GM23338 (cell line): ENCODE results near the gene AP1M1. TPM values are rescaled to one million over a fixed set of nuclear protein-coding genes. Genes with fewer than 3 reads are reported as not detected.

Experiments
- ATAC-seq: fragments of 200-7000 bp; cut with Tn5 transposase; 3 replicates; pipeline ENCODE4 v1.9.1; 2020
- DNase-seq: peaks from one replicate; pipeline ENCODE4 v3.0.0-alpha.2; 2015; ENCODE audit warnings: low spot score
- H2AFZ ChIP-seq: fragments of 200-600 bp; sonication (generic); 2 replicates; pipeline ENCODE4 v1.8.0; 2016; ENCODE audit warnings: antibody characterized with exemption, mild to moderate bottlenecking, moderate library complexity
- H3F3A ChIP-seq: fragments of 200-600 bp; sonication (generic); replicated peaks from 2 replicates; pipeline ENCODE4 v1.8.0; 2017; ENCODE audit warnings: antibody characterized with exemption, mixed run types, low read depth
- H3K27ac ChIP-seq: fragments of 200-600 bp; sonication (generic); 2 replicates; pipeline ENCODE4 v1.6.1; 2016; ENCODE audit warnings: low read depth
- H3K27me3 ChIP-seq: fragments of 200-600 bp; sonication (generic); 2 replicates; pipeline ENCODE4 v1.8.0; 2016; ENCODE audit warnings: mild to moderate bottlenecking, mixed run types, moderate library complexity; ENCODE audit not compliant: insufficient read depth
- H3K36me3 ChIP-seq: fragments of 200-600 bp; sonication (generic); 2 replicates; pipeline ENCODE4 v1.8.0; 2016; ENCODE audit warnings: mild to moderate bottlenecking; ENCODE audit not compliant: insufficient read depth
- H3K4me1 ChIP-seq: fragments of 200-600 bp; sonication (generic); 2 replicates; pipeline ENCODE4 v1.8.0; 2016; ENCODE audit warnings: mild to moderate bottlenecking, moderate library complexity; ENCODE audit not compliant: insufficient read depth
- H3K4me2 ChIP-seq: fragments of 200-600 bp; sonication (generic); 2 replicates; pipeline ENCODE4 v1.7.1; 2017; ENCODE audit warnings: mixed run types
- H3K4me3 ChIP-seq: fragments of 200-600 bp; sonication (generic); 2 replicates; pipeline ENCODE4 v1.6.1; 2016; ENCODE audit warnings: mixed run types
- H3K79me2 ChIP-seq: fragments of 200-600 bp; sonication (generic); replicated peaks from 2 replicates; pipeline ENCODE4 v1.8.0; 2017; ENCODE audit warnings: mild to moderate bottlenecking; ENCODE audit not compliant: insufficient read depth
- H3K9me2 ChIP-seq: fragments of 200-600 bp; sonication (generic); 2 replicates; pipeline ENCODE4 v1.8.0; 2017; ENCODE audit not compliant: insufficient read depth
- H4K20me1 ChIP-seq: fragments of 200-600 bp; sonication (generic); replicated peaks from 2 replicates; pipeline ENCODE4 v1.8.0; 2017; ENCODE audit warnings: mild to moderate bottlenecking; ENCODE audit not compliant: insufficient read depth
- H3K27ac Mint-ChIP-seq: 2 replicates; pipeline ENCODE4 v1.8.0; 2020; ENCODE audit warnings: inconsistent platforms, mild to moderate bottlenecking, moderate library complexity, mixed read lengths
- H3K27me3 Mint-ChIP-seq: 3 replicates; pipeline ENCODE4 v1.8.0; 2022; ENCODE audit warnings: low read depth, mild to moderate bottlenecking, moderate library complexity, mixed read lengths, inconsistent platforms; ENCODE audit not compliant: insufficient read depth, poor library complexity
- H3K36me3 Mint-ChIP-seq: 3 replicates; pipeline ENCODE4 v1.8.0; 2021; ENCODE audit warnings: low read depth, mild to moderate bottlenecking, inconsistent platforms, moderate library complexity, mixed read lengths
- H3K4me1 Mint-ChIP-seq: 3 replicates; pipeline ENCODE4 v1.8.0; 2020; ENCODE audit warnings: mild to moderate bottlenecking, inconsistent platforms, mixed read lengths
- H3K4me3 Mint-ChIP-seq: 3 replicates; pipeline ENCODE4 v1.8.0; 2021; ENCODE audit warnings: moderate library complexity, mild to moderate bottlenecking, inconsistent platforms, mixed read lengths
- H3K9me3 Mint-ChIP-seq: 3 replicates; pipeline ENCODE4 v1.8.0; 2020; ENCODE audit warnings: moderate library complexity, mild to moderate bottlenecking, inconsistent platforms, mixed read lengths
- CREB1 ChIP-seq: fragments of 250-450 bp; sonication (Bioruptor Pico); IDR thresholded peaks from 2 replicates; pipeline ENCODE4 v1.5.0; 2020; ENCODE audit warnings: low read depth, mild to moderate bottlenecking, moderate library complexity
- CTCF ChIP-seq, 2 experiments: fragments of 200-600 bp in 1 of 2; sonication (generic) in 1 of 2; conservative IDR thresholded peaks; 2 replicates each; pipeline versions ENCODE4 v1.5.1 to v1.6.1; 2016 to 2017; ENCODE audit warnings: antibody characterized with exemption in 2 of 2, low read depth in 2 of 2, mild to moderate bottlenecking in 2 of 2, moderate library complexity in 1 of 2
- ETS1 ChIP-seq: IDR thresholded peaks from 2 replicates; pipeline ENCODE4 v1.6.1; 2016; ENCODE audit warnings: antibody characterized with exemption
- EZH2 ChIP-seq: fragments of 200-600 bp; sonication (generic); IDR thresholded peaks from one replicate; pipeline ENCODE4 v1.8.0; 2017; ENCODE audit warnings: antibody characterized with exemption, mild to moderate bottlenecking, low read depth; ENCODE audit not compliant: unreplicated experiment
- EZH2phosphoT487 ChIP-seq: fragments of 200-600 bp; sonication (generic); IDR thresholded peaks from one replicate; pipeline ENCODE4 v1.8.1; 2018; ENCODE audit warnings: antibody characterized with exemption; ENCODE audit not compliant: unreplicated experiment
- JUNB ChIP-seq: IDR thresholded peaks from one replicate; pipeline ENCODE4 v1.6.1; 2016; ENCODE audit warnings: antibody characterized with exemption; ENCODE audit not compliant: unreplicated experiment
- POLR2AphosphoS5 ChIP-seq: IDR thresholded peaks from 2 replicates; pipeline ENCODE4 v1.6.1; 2016; ENCODE audit warnings: antibody characterized with exemption, low read depth
- REST ChIP-seq: IDR thresholded peaks from one replicate; pipeline ENCODE4 v1.6.1; 2018; ENCODE audit warnings: antibody characterized with exemption; ENCODE audit not compliant: unreplicated experiment
- STAT1 ChIP-seq: IDR thresholded peaks from one replicate; pipeline ENCODE4 v1.6.1; 2016; ENCODE audit warnings: antibody characterized with exemption; ENCODE audit not compliant: unreplicated experiment
- ZNF114 ChIP-seq: fragments of 250-450 bp; sonication (Bioruptor Pico); IDR thresholded peaks from 2 replicates; pipeline ENCODE4 v1.5.0; 2020; ENCODE audit warnings: mild to moderate bottlenecking, moderate library complexity
- ZNF331 ChIP-seq: fragments of 250-450 bp; sonication (Bioruptor Pico); IDR thresholded peaks from 2 replicates; pipeline ENCODE4 v1.5.0; 2020; ENCODE audit warnings: low read depth, mild to moderate bottlenecking, moderate library complexity
- polyA plus RNA-seq: library from polyadenylated mRNA; unstranded; fragments of >200 nt; fragmentation: Nextera tagmentation; extraction: Ambion mirVana; gene quantifications from 2 replicates; pipeline ENCODE4 v1.2.1, GENCODE V29; 2016
- total RNA-seq: library from RNA; depleted of rRNA; stranded (reverse); fragments of >200 nt; shearing (Covaris generic); gene quantifications from 2 replicates; pipeline ENCODE4 v1.2.3, GENCODE V29; 2014

AP1M1 gene
- total and polyA plus RNA-seq, 2 experiments from 2014 or later = 22.0 to 32.0 TPM

- TF ChIP-seq POLR2AphosphoS5 = no peak
- TF ChIP-seq REST = no peak
- TF ChIP-seq ZNF331 (CRISPR knock-in tag) = no peak
- no peak for TF ChIP-seq EZH2phosphoT487
- no peak for TF ChIP-seq ETS1
- no peak for TF ChIP-seq ZNF114 (CRISPR knock-in tag)
- TF ChIP-seq CREB1 = no peak
- no peak for TF ChIP-seq JUNB
- Histone ChIP-seq H3K4me3 (no peak overlapping the region), H3K27me3 (no peaks in the 10 kb centered on the region), H3K9me2 (no peaks in the 10 kb centered on the region), H3F3A (no peaks in the 10 kb centered on the region), H3K4me2 (no peak overlapping the region), H2AFZ (no peak overlapping the region), H3K36me3 (no peaks in the 10 kb centered on the region), H3K4me1 (no peaks in the 10 kb centered on the region), H3K27ac (no peak overlapping the region), H4K20me1 (no peaks in the 10 kb centered on the region), H3K79me2 (no peaks in the 10 kb centered on the region)
- H3K36me3 Mint-ChIP-seq = no peaks in the 10 kb centered on the region
- H3K4me1 Mint-ChIP-seq = peaks cover 9% of the 10 kb centered on the region
- no peak for ATAC-seq
- no peak overlapping the region for H3K4me3 Mint-ChIP-seq
- peaks cover 8% of the 10 kb centered on the region for H3K27me3 Mint-ChIP-seq
- DNase-seq = no peak
- H3K9me3 Mint-ChIP-seq = no peaks in the 10 kb centered on the region
- H3K27ac Mint-ChIP-seq = no peak overlapping the region
Measured at GRCh38 chr19:16261584-16262368, 64.1 kb downstream of the AP1M1 start.

GRCh38 chr19:16262618-16263017 lies 64.9 kb downstream of the AP1M1 start:
- H3K27me3 Mint-ChIP-seq = peaks cover 8% of the 10 kb centered on the region
- no peaks in the 10 kb centered on the region for H3K9me3 Mint-ChIP-seq
- Histone ChIP-seq H3K4me2 (no peak overlapping the region), H3K27me3 (no peaks in the 10 kb centered on the region), H2AFZ (no peak overlapping the region; the same call in 1 of the 2 replicates), H3K36me3 (no peaks in the 10 kb centered on the region), H3K79me2 (no peaks in the 10 kb centered on the region), H4K20me1 (no peaks in the 10 kb centered on the region), H3K4me3 (no peak overlapping the region), H3K9me2 (no peaks in the 10 kb centered on the region), H3K27ac (no peak overlapping the region), H3K4me1 (no peaks in the 10 kb centered on the region), H3F3A (no peaks in the 10 kb centered on the region)
- H3K36me3 Mint-ChIP-seq = no peaks in the 10 kb centered on the region
- ATAC-seq = no peak
- H3K27ac Mint-ChIP-seq = no peak overlapping the region
- no peak overlapping the region for H3K4me3 Mint-ChIP-seq
- no peak for DNase-seq
- H3K4me1 Mint-ChIP-seq = peaks cover 9% of the 10 kb centered on the region
- no peak for TF ChIP-seq STAT1
- TF ChIP-seq CREB1 = no peak
- TF ChIP-seq ETS1 = no peak
- TF ChIP-seq POLR2AphosphoS5 = no peak
- TF ChIP-seq ZNF331 (CRISPR knock-in tag) = no peak
- TF ChIP-seq CTCF (conservative IDR thresholded peaks at IDR 0.05; ENCODE audit: low read depth in 2 of 2) = no peak
- TF ChIP-seq EZH2phosphoT487 = no peak
- no peak for TF ChIP-seq EZH2
- TF ChIP-seq ZNF114 (CRISPR knock-in tag) = no peak
- no peak for TF ChIP-seq JUNB
